HG03520 (cell line): Measurements from ENCODE around the gene EXOC1.
A peak's percentile ranks its signal among the peaks of the same experiment; 100 is the strongest.
"Not testable (repeated sequence)": the region's sequence is repeated elsewhere in the genome, so short reads cannot be mapped to it uniquely, and the experiment has no call there.

Experiments
- ATAC-seq: cut with Tn5 transposase; IDR thresholded peaks from one replicate; pipeline ENCODE4 v1.9.1; 2021; ENCODE audit warnings: mild to moderate bottlenecking, moderate library complexity; ENCODE audit not compliant: unreplicated experiment

Gene EXOC1

GRCh38 chr4:55853484-55854046 lies at the start of gene EXOC1:
TSS of gene EXOC1 (plus strand) at chr4:55853648. CDS start at chr4:55858324, 4,676 bp downstream.
- peak; percentile 97 for ATAC-seq

GRCh38 chr4:55807556-55807955 lies 45.9 kb upstream of the EXOC1 start:
- ATAC-seq = no peak

- ATAC-seq = no peak
Observed at GRCh38 chr4:55808186-55808585, 45.3 kb upstream of the EXOC1 start.

- ATAC-seq = no peak
Observed at GRCh38 chr4:55808632-55809031, 44.8 kb upstream of the EXOC1 start.

GRCh38 chr4:55817691-55818090 lies 35.8 kb upstream of the EXOC1 start:
- ATAC-seq = no peak

GRCh38 chr4:55819634-55820033 lies 33.8 kb upstream of the EXOC1 start, which contains the start of gene EXOC1L:
TSS of gene EXOC1L (plus strand) at chr4:55819790. CDS start at chr4:55820027, 237 bp downstream.
- ATAC-seq = no peak

GRCh38 chr4:55820279-55820678 lies 33.2 kb upstream of the EXOC1 start:
- ATAC-seq = no peak

- ATAC-seq = no peak
Observed at GRCh38 chr4:55822329-55822728, 31.1 kb upstream of the EXOC1 start.

GRCh38 chr4:55824865-55825264 lies 28.6 kb upstream of the EXOC1 start:
- ATAC-seq = no peak

- no peak for ATAC-seq
Observed at GRCh38 chr4:55826986-55827385, 26.5 kb upstream of the EXOC1 start.

GRCh38 chr4:55827582-55827981 lies 25.9 kb upstream of the EXOC1 start:
- no peak for ATAC-seq

GRCh38 chr4:55830048-55830447 lies 23.4 kb upstream of the EXOC1 start:
- no peak for ATAC-seq

- ATAC-seq = no peak
Observed at GRCh38 chr4:55830716-55831115, 22.7 kb upstream of the EXOC1 start.

- ATAC-seq = no peak
Observed at GRCh38 chr4:55834086-55834795, 19.2 kb upstream of the EXOC1 start.

- ATAC-seq = no peak
Observed at GRCh38 chr4:55837903-55838302, 15.5 kb upstream of the EXOC1 start.

- no peak for ATAC-seq
Observed at GRCh38 chr4:55838356-55838755, 15.1 kb upstream of the EXOC1 start.

GRCh38 chr4:55838952-55839351 lies 14.5 kb upstream of the EXOC1 start:
- no peak for ATAC-seq

- ATAC-seq = no peak
Observed at GRCh38 chr4:55840956-55841355, 12.5 kb upstream of the EXOC1 start.

GRCh38 chr4:55841373-55842239 lies 11.8 kb upstream of the EXOC1 start:
- not testable (repeated sequence) for ATAC-seq

GRCh38 chr4:55842312-55842711 lies 11.1 kb upstream of the EXOC1 start:
- ATAC-seq = not testable (repeated sequence)

- no peak for ATAC-seq
Observed at GRCh38 chr4:55849724-55850123, 3.7 kb upstream of the EXOC1 start.

- ATAC-seq = no peak
Observed at GRCh38 chr4:55851885-55852284, 1.6 kb upstream of the EXOC1 start.
